ENCODE data around the gene TBX4. TPM values are rescaled to one million over a fixed set of nuclear protein-coding genes. Genes with fewer than 3 reads are reported as not detected.

Gene TBX4
- total RNA-seq, 4 donors from 2014 or later, result not detected

- no peak for TF ChIP-seq CTCF (IDR thresholded peaks at IDR 0.05)
- no peak for DNase-seq (ENCODE audit: low spot score)
- ATAC-seq (ENCODE audit: low FRiP score), result no peak
Measured at GRCh38 chr17:61456688-61457225, 4.5 kb downstream of the TBX4 start.

- ATAC-seq (ENCODE audit: low FRiP score), result no peak
- no peak for DNase-seq (ENCODE audit: low spot score)
- TF ChIP-seq CTCF (IDR thresholded peaks at IDR 0.05), result no peak
Measured at GRCh38 chr17:61457226-61457983, 5.2 kb downstream of the TBX4 start.

- DNase-seq (ENCODE audit: low spot score) (no peak), ATAC-seq (ENCODE audit: low FRiP score) (no peak)
- no peak for TF ChIP-seq CTCF (IDR thresholded peaks at IDR 0.05)
Measured at GRCh38 chr17:61458000-61458399, 5.8 kb downstream of the TBX4 start.

- DNase-seq (ENCODE audit: low spot score) (no peak), ATAC-seq (ENCODE audit: low FRiP score) (no peak)
- no peak for TF ChIP-seq CTCF (IDR thresholded peaks at IDR 0.05)
Measured at GRCh38 chr17:61458421-61459141, 6.4 kb downstream of the TBX4 start.

GRCh38 chr17:61459142-61459809, 7.1 kb downstream of the TBX4 start:
- TF ChIP-seq CTCF (IDR thresholded peaks at IDR 0.05), result no peak
- DNase-seq (ENCODE audit: low spot score) (no peak), ATAC-seq (ENCODE audit: low FRiP score) (no peak)

- no peak for TF ChIP-seq CTCF (IDR thresholded peaks at IDR 0.05)
- DNase-seq (ENCODE audit: low spot score), result no peak
- ATAC-seq (ENCODE audit: low FRiP score), result no peak
Measured at GRCh38 chr17:61459939-61460718, 7.9 kb downstream of the TBX4 start.
